ENCODE results near the gene SVOPL.

SVOPL gene

GRCh38 chr7:138569418-138569817, 131.7 kb downstream of the SVOPL start:
- H3K4me3 Mint-ChIP-seq: no peak overlapping the region
- peaks cover 85% of the 10 kb centered on the region for H3K36me3 Mint-ChIP-seq (ENCODE audit: low read depth)
- no peak overlapping the region for H3K27ac Mint-ChIP-seq
- no peaks in the 10 kb centered on the region for H3K4me1 Mint-ChIP-seq
- peaks cover 24% of the 10 kb centered on the region for H3K9me3 Mint-ChIP-seq
- no peaks in the 10 kb centered on the region for H3K27me3 Mint-ChIP-seq (ENCODE audit: low read depth)
- TF ChIP-seq CTCF (IDR thresholded peaks at IDR 0.05; ENCODE audit: unreplicated experiment in 3 of 3): no peak

GRCh38 chr7:138568655-138569054, 132.5 kb downstream of the SVOPL start:
- H3K27ac Mint-ChIP-seq: no peak overlapping the region
- H3K9me3 Mint-ChIP-seq: peaks cover 32% of the 10 kb centered on the region
- H3K4me1 Mint-ChIP-seq: no peaks in the 10 kb centered on the region
- no peak overlapping the region for H3K4me3 Mint-ChIP-seq
- peaks cover 85% of the 10 kb centered on the region for H3K36me3 Mint-ChIP-seq (ENCODE audit: low read depth)
- no peak for TF ChIP-seq CTCF (IDR thresholded peaks at IDR 0.05; ENCODE audit: unreplicated experiment in 3 of 3)
- no peaks in the 10 kb centered on the region for H3K27me3 Mint-ChIP-seq (ENCODE audit: low read depth)

- H3K27ac Mint-ChIP-seq: peak overlapping the region in 1 of 3 experiments; percentile 79
- peaks cover 55% of the 10 kb centered on the region for H3K9me3 Mint-ChIP-seq
Observed at GRCh38 chr7:138565451-138566114, 135.6 kb downstream of the SVOPL start.

GRCh38 chr7:138565071-138565450, 136.1 kb downstream of the SVOPL start:
- no peaks in the 10 kb centered on the region for H3K4me1 Mint-ChIP-seq
- peaks cover 96% of the 10 kb centered on the region for H3K36me3 Mint-ChIP-seq (ENCODE audit: low read depth)
- TF ChIP-seq CTCF (IDR thresholded peaks at IDR 0.05; ENCODE audit: unreplicated experiment in 3 of 3): no peak
- peaks cover 60% of the 10 kb centered on the region for H3K9me3 Mint-ChIP-seq
- H3K27ac Mint-ChIP-seq: no peak overlapping the region
- no peak overlapping the region for H3K4me3 Mint-ChIP-seq
- H3K27me3 Mint-ChIP-seq (ENCODE audit: low read depth): no peaks in the 10 kb centered on the region

More at GRCh38 chr7:138565451-138566114, 135.6 kb downstream of the SVOPL start:
- Mint-ChIP-seq H3K36me3 (ENCODE audit: low read depth) (peaks cover 96% of the 10 kb centered on the region), H3K4me3 (no peak overlapping the region), H3K27me3 (ENCODE audit: low read depth) (no peaks in the 10 kb centered on the region), H3K4me1 (no peaks in the 10 kb centered on the region)
- no peak for TF ChIP-seq CTCF (IDR thresholded peaks at IDR 0.05; ENCODE audit: unreplicated experiment in 3 of 3)

- Mint-ChIP-seq H3K36me3 (ENCODE audit: low read depth) (peaks cover 96% of the 10 kb centered on the region), H3K27ac (no peak overlapping the region), H3K4me3 (no peak overlapping the region), H3K27me3 (ENCODE audit: low read depth) (no peaks in the 10 kb centered on the region), H3K9me3 (peaks cover 67% of the 10 kb centered on the region), H3K4me1 (no peaks in the 10 kb centered on the region)
- no peak for TF ChIP-seq CTCF (IDR thresholded peaks at IDR 0.05; ENCODE audit: unreplicated experiment in 3 of 3)
Observed at GRCh38 chr7:138564365-138564764, 136.8 kb downstream of the SVOPL start.

GRCh38 chr7:138563808-138564207, 137.4 kb downstream of the SVOPL start:
- no peaks in the 10 kb centered on the region for H3K27me3 Mint-ChIP-seq (ENCODE audit: low read depth)
- H3K9me3 Mint-ChIP-seq: peaks cover 71% of the 10 kb centered on the region
- no peak overlapping the region for H3K27ac Mint-ChIP-seq
- H3K4me1 Mint-ChIP-seq: no peaks in the 10 kb centered on the region
- H3K36me3 Mint-ChIP-seq (ENCODE audit: low read depth): peaks cover 96% of the 10 kb centered on the region
- TF ChIP-seq CTCF (IDR thresholded peaks at IDR 0.05; ENCODE audit: unreplicated experiment in 3 of 3): no peak
- H3K4me3 Mint-ChIP-seq: no peak overlapping the region

All from nephron (organoid).